ENCODE measurements around the gene PRND.
"Not testable (repeated sequence)": the region's sequence is repeated elsewhere in the genome, so short reads cannot be mapped to it uniquely, and the experiment has no call there.

PRND gene

GRCh38 chr20:4709261-4710105 is 12.2 kb upstream of the PRND start:
- no peak for DNase-seq

DNA sequence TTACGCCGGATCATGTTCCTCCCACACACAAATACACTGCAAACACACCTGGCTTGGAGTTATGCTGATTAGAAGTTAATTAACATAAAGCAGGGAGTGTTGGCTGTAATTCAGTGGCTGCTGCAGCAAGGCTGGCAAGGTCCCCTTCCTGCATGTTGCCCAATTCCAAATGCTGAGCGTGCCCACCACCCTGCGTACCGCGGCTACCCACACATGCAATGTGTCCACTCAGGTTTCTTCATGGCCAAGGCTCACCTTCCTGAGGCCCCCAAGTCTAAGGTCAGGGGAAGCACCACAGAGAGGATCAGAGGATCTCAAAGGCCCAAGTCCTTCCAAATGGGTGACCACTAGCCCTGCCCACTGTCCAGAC is 11.6 kb upstream of the PRND start:
- no peak for DNase-seq

DNA sequence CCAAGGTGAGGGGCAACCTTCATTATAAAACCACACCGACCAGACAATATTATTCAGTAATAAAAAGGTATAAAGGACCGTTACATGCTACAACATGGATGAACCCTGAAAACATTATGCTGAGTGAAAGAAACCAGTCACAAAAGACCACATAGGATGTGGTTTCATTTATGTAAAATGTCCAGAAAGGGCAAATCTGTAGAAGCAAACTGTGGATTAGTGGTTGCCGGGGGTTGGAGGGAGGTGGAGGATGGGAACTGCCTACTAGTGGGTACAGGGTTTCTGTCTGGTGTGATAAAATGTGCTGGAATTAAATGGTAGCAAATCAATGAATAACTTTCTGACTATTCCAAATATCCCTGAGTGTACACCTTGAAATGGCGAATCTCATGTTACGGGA is 10.2 kb upstream of the PRND start:
- DNase-seq: no peak

DNA sequence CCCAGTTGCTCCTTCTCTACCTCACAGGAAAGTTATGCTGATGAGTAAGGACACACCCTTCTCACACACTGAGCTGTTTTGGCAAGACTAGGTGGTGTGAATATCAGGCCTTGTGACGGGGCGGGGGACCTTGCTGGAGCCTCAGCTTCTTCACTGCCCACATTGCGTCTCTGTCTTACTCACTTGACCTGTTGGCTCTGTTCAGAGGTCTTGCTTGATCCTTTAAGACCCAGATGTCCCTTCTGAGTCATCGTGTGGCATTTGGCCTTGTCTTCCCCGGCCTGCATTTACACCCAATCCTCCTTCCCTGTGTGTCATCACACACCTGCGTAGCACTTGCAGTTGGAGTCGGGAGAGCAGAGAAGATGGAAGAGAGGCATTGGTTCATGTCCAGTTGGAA is 8.3 kb upstream of the PRND start:
- DNase-seq: no peak

- no peak for DNase-seq
These were observed 6.9 kb upstream of the PRND start for GRCh38 chr20:4714818-4715217.

DNA sequence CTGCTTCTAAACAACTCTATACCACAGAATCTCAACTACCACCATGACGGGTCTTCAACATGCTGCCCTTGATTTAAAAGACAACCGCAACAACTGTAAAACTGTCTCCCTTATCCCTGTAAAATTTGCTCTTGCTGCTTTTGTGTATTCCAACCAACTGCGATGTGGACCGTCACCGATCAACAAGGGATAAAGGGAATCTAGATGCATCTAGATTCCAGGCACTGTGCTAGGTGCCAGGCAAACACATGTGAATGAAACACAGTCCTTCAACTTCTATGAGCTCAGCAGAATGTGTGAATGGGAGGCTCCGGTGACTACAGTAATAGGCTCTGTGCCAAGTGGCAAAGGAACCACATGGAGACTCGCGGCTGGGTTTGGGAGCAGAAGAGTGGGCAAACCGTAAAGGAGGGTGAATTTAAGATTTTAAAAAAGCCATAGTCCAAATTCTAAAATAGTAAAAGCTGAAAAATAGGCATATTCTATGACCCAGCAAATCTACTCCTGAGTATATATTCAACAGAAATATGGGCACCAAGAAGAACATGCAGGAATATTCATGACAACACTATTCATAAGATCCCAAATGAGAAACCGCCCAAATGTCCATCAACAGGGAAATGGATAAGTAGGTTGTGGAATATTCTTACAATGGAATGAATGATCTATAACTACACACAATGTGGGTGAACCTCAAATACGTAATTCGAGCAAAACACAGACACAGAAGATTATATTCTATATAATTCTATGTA is 3.7 kb upstream of the PRND start:
- DNase-seq: no peak

DNA sequence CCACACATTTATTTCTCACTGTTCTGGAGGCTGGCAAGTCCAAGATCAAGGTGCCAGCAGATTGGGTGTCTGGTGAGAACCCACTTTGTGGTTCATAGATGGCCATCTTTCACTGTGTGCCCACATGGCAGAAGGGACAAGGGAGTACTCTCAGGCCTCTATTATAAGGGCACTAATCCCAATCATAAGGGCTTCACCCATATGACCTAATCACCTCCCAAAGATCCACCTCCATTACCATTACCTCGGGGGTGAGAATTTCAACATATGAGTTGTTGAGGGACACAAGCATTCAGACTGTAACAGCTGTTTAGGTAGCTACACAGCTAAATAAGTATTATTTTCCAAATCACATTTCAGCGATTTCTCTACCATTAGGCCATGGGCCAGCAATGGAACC is 2.5 kb upstream of the PRND start:
- DNase-seq: no peak

GRCh38 chr20:4720041-4720976 is 1.4 kb upstream of the PRND start:
- peak; percentile 90 to 94 for DNase-seq

GRCh38 chr20:4720977-4721349 is 746 bp upstream of the PRND start:
- DNase-seq: no peak

DNA sequence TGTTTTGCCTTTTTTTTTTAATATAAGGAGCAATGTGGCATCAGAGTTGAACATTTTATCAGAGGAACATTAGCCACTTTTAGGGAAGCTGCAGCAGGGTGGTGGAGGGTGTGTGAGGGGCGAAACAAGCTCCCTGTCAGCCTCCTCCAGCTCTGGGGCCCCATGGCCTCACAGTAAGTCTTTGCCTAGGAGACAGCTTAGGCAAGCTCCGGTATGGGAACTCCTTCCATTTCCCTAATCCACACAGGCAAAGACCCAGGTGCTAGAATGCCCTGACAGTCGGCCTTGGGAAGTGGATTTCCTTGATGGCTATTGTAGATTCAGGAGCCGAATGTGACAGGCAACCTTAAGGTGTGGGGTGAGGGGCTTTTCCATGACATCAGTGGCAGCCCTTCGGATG is 862 bp downstream of the PRND start:
- DNase-seq: no peak

DNA sequence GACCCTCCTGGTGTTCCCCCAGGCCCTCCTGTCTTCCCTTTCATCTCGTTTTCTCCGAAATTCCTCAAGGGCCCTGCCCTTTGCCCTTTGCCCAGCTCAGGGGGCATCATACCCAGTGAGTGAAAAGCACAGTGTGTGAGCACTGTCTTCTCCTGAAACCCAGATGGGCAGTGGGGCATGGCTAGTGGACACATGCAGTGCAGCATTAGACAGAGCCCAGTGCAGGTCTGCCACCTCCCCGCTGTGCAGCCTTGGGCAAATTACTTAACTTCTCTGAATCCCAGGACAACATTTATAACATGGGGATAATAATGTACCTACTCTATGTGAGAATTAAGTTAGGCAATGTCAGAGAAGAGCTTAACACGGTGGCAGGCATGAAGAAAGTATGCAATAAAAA is 1.3 kb downstream of the PRND start:
- DNase-seq: no peak

GRCh38 chr20:4723553-4723952 is 1.8 kb downstream of the PRND start:
- DNase-seq: not testable (repeated sequence)

DNA sequence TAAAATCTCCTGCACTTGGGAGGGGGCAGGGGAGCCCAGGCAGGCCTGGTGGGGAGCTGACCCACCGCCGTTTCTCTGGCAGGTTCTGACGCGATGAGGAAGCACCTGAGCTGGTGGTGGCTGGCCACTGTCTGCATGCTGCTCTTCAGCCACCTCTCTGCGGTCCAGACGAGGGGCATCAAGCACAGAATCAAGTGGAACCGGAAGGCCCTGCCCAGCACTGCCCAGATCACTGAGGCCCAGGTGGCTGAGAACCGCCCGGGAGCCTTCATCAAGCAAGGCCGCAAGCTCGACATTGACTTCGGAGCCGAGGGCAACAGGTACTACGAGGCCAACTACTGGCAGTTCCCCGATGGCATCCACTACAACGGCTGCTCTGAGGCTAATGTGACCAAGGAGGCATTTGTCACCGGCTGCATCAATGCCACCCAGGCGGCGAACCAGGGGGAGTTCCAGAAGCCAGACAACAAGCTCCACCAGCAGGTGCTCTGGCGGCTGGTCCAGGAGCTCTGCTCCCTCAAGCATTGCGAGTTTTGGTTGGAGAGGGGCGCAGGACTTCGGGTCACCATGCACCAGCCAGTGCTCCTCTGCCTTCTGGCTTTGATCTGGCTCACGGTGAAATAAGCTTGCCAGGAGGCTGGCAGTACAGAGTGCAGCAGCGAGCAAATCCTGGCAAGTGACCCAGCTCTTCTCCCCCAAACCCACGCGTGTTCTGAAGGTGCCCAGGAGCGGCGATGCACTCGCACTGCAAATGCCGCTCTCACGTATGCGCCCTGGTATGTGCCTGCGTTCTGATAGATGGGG is 3.0 kb downstream of the PRND start:
- DNase-seq: no peak

- DNase-seq: no peak
These were observed 3.5 kb downstream of the PRND start for GRCh38 chr20:4725263-4725550.

DNA sequence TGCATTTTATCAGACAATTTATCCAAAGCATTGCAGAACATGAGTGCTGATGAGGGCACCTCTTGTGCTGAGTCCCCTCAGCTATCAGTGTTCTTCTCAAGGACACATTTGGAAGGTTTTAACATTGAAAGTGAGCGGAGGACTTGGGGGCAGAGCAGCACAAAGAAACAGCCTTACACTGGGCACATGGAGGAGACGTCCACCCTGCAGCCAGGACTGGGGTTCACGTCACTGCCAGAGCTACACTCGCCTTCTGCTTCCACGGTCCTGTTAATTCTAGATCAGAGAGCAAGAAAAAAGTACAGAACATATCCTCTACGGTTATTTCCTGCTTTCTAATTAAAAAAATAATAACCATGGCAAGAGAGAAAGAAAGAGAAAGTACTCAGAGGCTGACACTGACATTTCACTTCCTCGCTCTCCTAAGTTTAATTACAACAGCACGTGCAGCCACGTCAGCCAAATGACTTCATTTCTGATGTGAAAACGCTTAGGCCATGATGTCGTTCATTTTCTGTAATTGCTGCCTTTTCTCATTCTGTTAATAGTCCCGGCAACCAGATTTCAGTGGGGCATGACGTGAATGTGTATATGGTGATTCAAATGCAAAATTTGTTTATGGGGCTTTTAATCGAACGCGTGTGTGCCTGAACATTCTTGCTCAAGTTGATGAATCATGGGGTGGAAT is 5.1 kb downstream of the PRND start:
- peak; percentile 64 to 65 for DNase-seq

GRCh38 chr20:4728120-4728760 is 6.5 kb downstream of the PRND start:
- no peak for DNase-seq

- no peak for DNase-seq
These were observed 7.6 kb downstream of the PRND start for GRCh38 chr20:4729265-4729664.

GRCh38 chr20:4730780-4731179 is 9.1 kb downstream of the PRND start:
- DNase-seq: peak in 1 of 2 donors; percentile 15

GRCh38 chr20:4736875-4737274 is 15.2 kb downstream of the PRND start:
- no peak for DNase-seq

DNA sequence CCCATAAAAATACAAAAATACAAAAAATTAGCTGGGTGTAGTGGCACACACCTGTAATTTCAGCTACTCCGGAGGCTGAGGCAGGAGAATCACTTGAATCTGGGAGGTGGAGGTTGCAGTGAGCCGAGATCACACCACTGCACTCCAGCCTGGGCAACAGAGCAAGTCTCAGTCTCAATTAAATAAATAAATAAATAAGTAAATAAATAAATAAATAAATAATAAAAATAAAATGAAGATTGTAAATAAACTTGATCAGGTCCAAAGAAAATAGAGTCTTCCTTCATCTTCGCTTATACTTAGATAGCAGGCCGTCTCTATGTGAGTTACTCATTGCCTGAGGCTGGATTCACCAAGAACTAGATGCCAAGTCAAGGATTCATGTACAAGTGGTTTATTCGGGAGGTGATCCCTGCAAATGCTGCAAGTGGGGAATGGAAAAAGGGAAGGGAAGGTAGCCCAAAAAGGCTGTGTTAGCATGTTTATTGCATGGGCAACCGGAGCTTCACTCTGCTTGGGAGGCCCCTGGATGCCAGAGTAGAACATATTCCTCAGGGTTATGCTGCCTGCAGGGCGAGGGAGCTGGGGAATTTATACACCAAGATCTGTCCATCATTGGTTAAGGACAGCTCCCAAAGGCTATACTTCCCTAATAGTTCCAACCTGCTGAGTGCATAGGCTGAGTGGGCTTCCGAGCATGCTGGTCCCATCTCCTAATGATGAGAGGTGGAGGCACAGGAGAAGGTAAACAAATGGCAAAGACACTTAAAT is 16.3 kb downstream of the PRND start:
- no peak for DNase-seq

All from inflammatory macrophage (primary cell).